ENCODE data around the gene ING4.

ING4 gene

GRCh38 chr12:6688543-6688998, 25.7 kb upstream of the ING4 start:
- ChIA-PET POLR2A (interaction anchor here (0.8 to 1.9 kb wide), 10 partner anchors 10 to 195 kb away, joined by 3 to 33 read pairs (median 3); partner anchors contain the start of genes COPS7A, MLF2, MRPL51 and USP5), CTCF (interaction anchor here (0.9 to 7.3 kb wide), 12 partner anchors 14 to 126 kb away, joined by 3 to 59 read pairs (median 5); partner anchors contain the start of gene COPS7A)
- Histone ChIP-seq H3K27me3 (replicated peaks in 2 of 5; ENCODE audit: control insufficient read depth in 4 of 5, insufficient read depth in 5 of 5, low read length in 4 of 5) (no peaks in the 10 kb centered on the region), H3K36me3 (ENCODE audit: control insufficient read depth in 4 of 4, insufficient read depth in 4 of 4, low read length in 3 of 4) (peaks cover 0 to 17% (median 3%) of the 10 kb centered on the region in 4 experiments), H3K4me3 (ENCODE audit: control insufficient read depth in 1 of 7, extremely low read depth in 1 of 7, insufficient read depth in 4 of 7, low read depth in 2 of 7, low read length in 6 of 7) (peak overlapping the region; percentile 58 to 96 (median 87)), H3K27ac (ENCODE audit: insufficient read depth in 1 of 2, low read depth in 1 of 2, low read length in 2 of 2, poor library complexity in 1 of 2, severe bottlenecking in 2 of 2) (peak overlapping the region; percentile 85 to 95), H3K4me1 (ENCODE audit: control extremely low read depth in 1 of 4, control insufficient read depth in 4 of 4, insufficient read depth in 4 of 4, low read length in 3 of 4) (peaks cover 12 to 44% (median 38%) of the 10 kb centered on the region in 4 experiments), H3K9me3 (ENCODE audit: control extremely low read depth in 1 of 5, control insufficient read depth in 4 of 5, insufficient read depth in 2 of 5, low read depth in 1 of 5, low read length in 4 of 5) (no peaks in the 10 kb centered on the region)
- peak; percentile 69 to 92 (median 90) for DNase-seq
- WGBS (ENCODE audit: insufficient coverage), result 0% methylated on average over 6 of the region's 13 CpGs

- POLR2A ChIA-PET, result no interaction called here
- peaks cover 0 to 33% (median 11%) of the 10 kb centered on the region in 4 experiments for H3K36me3 ChIP-seq (ENCODE audit: control insufficient read depth in 4 of 4, insufficient read depth in 4 of 4, low read length in 3 of 4)
- WGBS (ENCODE audit: insufficient coverage), result 60% methylated on average over 1 of the region's 3 CpGs
- peak overlapping the region in 1 of 2 experiments; percentile 58 for H3K27ac ChIP-seq (ENCODE audit: insufficient read depth in 1 of 2, low read depth in 1 of 2, low read length in 2 of 2, poor library complexity in 1 of 2, severe bottlenecking in 2 of 2)
- H3K27me3 ChIP-seq (replicated peaks in 2 of 5; ENCODE audit: control insufficient read depth in 4 of 5, insufficient read depth in 5 of 5, low read length in 4 of 5), result no peaks in the 10 kb centered on the region
- peak in 1 of 3 donors; percentile 41 for DNase-seq
- peaks cover 12 to 44% (median 35%) of the 10 kb centered on the region in 4 experiments for H3K4me1 ChIP-seq (ENCODE audit: control extremely low read depth in 1 of 4, control insufficient read depth in 4 of 4, insufficient read depth in 4 of 4, low read length in 3 of 4)
- CTCF ChIA-PET, result interaction anchor here (0.6 to 7.3 kb wide), 9 partner anchors 20 to 138 kb away, joined by 3 to 59 read pairs (median 3); partner anchors contain the start of gene COPS7A
- H3K9me3 ChIP-seq (ENCODE audit: control extremely low read depth in 1 of 5, control insufficient read depth in 4 of 5, insufficient read depth in 2 of 5, low read depth in 1 of 5, low read length in 4 of 5), result no peaks in the 10 kb centered on the region
- H3K4me3 ChIP-seq (ENCODE audit: control insufficient read depth in 1 of 7, extremely low read depth in 1 of 7, insufficient read depth in 4 of 7, low read depth in 2 of 7, low read length in 6 of 7), result no peak overlapping the region
Observed at GRCh38 chr12:6685814-6686213, 22.9 kb upstream of the ING4 start.

DNA sequence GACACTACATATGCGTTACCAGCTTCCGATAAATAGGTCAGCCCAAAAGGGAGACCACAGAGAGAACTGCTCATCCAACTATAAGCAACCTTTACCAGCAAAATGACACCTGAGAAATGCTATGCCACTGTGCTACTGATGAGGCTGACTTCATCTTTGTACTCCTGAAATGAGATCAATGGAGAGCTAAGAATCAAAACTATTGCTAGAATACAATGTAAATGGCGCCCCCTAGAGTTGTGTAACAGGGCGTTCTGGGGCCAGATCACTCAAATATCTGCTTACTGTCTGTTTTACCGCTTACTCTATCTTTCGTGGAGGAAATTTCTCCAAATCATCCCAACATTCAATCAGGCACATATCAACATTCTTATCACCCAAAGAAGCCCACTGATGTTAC, 21.7 kb upstream of the ING4 start:
- Histone ChIP-seq H3K9me3 (ENCODE audit: control extremely low read depth in 1 of 5, control insufficient read depth in 4 of 5, insufficient read depth in 2 of 5, low read depth in 1 of 5, low read length in 4 of 5) (no peaks in the 10 kb centered on the region), H3K36me3 (ENCODE audit: control insufficient read depth in 4 of 4, insufficient read depth in 4 of 4, low read length in 3 of 4) (peaks cover 1 to 41% (median 17%) of the 10 kb centered on the region in 4 experiments), H3K4me3 (ENCODE audit: control insufficient read depth in 1 of 7, extremely low read depth in 1 of 7, insufficient read depth in 4 of 7, low read depth in 2 of 7, low read length in 6 of 7) (no peak overlapping the region), H3K27ac (ENCODE audit: insufficient read depth in 1 of 2, low read depth in 1 of 2, low read length in 2 of 2, poor library complexity in 1 of 2, severe bottlenecking in 2 of 2) (no peak overlapping the region), H3K27me3 (replicated peaks in 2 of 5; ENCODE audit: control insufficient read depth in 4 of 5, insufficient read depth in 5 of 5, low read length in 4 of 5) (no peaks in the 10 kb centered on the region), H3K4me1 (ENCODE audit: control extremely low read depth in 1 of 4, control insufficient read depth in 4 of 4, insufficient read depth in 4 of 4, low read length in 3 of 4) (peaks cover 10 to 33% (median 28%) of the 10 kb centered on the region in 4 experiments)
- ChIA-PET POLR2A (no interaction called here), CTCF (interaction anchor here (0.9 to 7.3 kb wide), 15 partner anchors 10 to 133 kb away, joined by 3 to 59 read pairs (median 5); partner anchors contain the start of genes ACRBP, CHD4 and COPS7A)
- DNase-seq, result peak; percentile 66 to 80 (median 80)
- WGBS (ENCODE audit: insufficient coverage), result 33% methylated on average over 1 of the region's 6 CpGs

DNA sequence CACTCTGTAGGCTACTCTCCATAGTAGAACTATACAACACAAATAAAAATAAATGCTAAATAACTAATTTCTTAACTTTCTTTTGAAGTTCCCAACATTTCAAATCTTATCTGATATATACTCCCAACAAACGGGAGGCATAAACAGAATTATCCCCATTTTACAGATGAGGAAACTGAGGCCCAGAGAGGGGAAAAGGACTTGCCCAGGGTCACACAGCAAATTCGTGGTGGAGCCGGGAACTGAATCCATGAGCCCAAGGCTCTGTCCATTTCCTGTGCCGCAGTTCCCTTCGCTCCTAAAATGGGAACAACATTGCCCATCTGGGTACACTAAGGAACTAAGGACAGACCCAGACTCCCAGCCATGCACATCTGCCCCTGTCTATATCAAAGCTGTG, 14.0 kb upstream of the ING4 start:
- no peaks in the 10 kb centered on the region for H3K27me3 ChIP-seq (replicated peaks in 2 of 5; ENCODE audit: control insufficient read depth in 4 of 5, insufficient read depth in 5 of 5, low read length in 4 of 5)
- DNase-seq, result no peak
- no peak overlapping the region for H3K4me3 ChIP-seq (ENCODE audit: control insufficient read depth in 1 of 7, extremely low read depth in 1 of 7, insufficient read depth in 4 of 7, low read depth in 2 of 7, low read length in 6 of 7)
- no peaks in the 10 kb centered on the region for H3K9me3 ChIP-seq (ENCODE audit: control extremely low read depth in 1 of 5, control insufficient read depth in 4 of 5, insufficient read depth in 2 of 5, low read depth in 1 of 5, low read length in 4 of 5)
- H3K4me1 ChIP-seq (ENCODE audit: control extremely low read depth in 1 of 4, control insufficient read depth in 4 of 4, insufficient read depth in 4 of 4, low read length in 3 of 4), result no peaks in the 10 kb centered on the region
- no peak overlapping the region for H3K27ac ChIP-seq (ENCODE audit: insufficient read depth in 1 of 2, low read depth in 1 of 2, low read length in 2 of 2, poor library complexity in 1 of 2, severe bottlenecking in 2 of 2)
- H3K36me3 ChIP-seq (ENCODE audit: control insufficient read depth in 4 of 4, insufficient read depth in 4 of 4, low read length in 3 of 4), result peaks cover 26 to 86% (median 74%) of the 10 kb centered on the region in 4 experiments
- 100% methylated on average over 5 of the region's 5 CpGs for WGBS (ENCODE audit: insufficient coverage)
- ChIA-PET CTCF (interaction anchor here (1.3 to 1.9 kb wide), 2 partner anchors 10 to 13 kb away, joined by 5 read pairs; no protein-coding TSS in a partner anchor), POLR2A (no interaction called here)

DNA sequence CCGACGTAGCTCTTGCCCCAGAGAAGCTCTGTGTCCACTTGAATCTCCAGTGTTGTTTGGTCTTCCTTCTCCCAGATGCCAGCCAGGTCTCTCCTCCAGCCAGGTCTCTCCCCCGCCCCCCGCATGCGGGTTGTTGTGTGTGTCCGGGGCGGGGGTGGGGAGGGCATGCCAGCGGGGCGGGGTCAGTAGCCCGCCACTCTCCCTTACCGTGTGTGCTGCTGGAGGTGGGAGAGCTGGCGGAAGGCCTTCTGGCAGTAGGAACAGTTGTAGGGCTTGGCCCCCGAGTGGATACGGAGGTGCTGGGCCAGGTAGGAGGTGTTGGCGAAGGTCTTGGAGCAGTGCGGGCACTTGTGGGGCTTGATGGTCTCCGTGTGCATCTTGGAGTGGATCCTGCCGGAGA, 9.2 kb upstream of the ING4 start:
- Histone ChIP-seq H3K27ac (ENCODE audit: insufficient read depth in 1 of 2, low read depth in 1 of 2, low read length in 2 of 2, poor library complexity in 1 of 2, severe bottlenecking in 2 of 2) (no peak overlapping the region), H3K9me3 (ENCODE audit: control extremely low read depth in 1 of 5, control insufficient read depth in 4 of 5, insufficient read depth in 2 of 5, low read depth in 1 of 5, low read length in 4 of 5) (no peaks in the 10 kb centered on the region), H3K4me3 (ENCODE audit: control insufficient read depth in 1 of 7, extremely low read depth in 1 of 7, insufficient read depth in 4 of 7, low read depth in 2 of 7, low read length in 6 of 7) (no peak overlapping the region), H3K27me3 (replicated peaks in 2 of 5; ENCODE audit: control insufficient read depth in 4 of 5, insufficient read depth in 5 of 5, low read length in 4 of 5) (no peaks in the 10 kb centered on the region), H3K36me3 (ENCODE audit: control insufficient read depth in 4 of 4, insufficient read depth in 4 of 4, low read length in 3 of 4) (peaks cover 36 to 95% (median 78%) of the 10 kb centered on the region in 4 experiments), H3K4me1 (ENCODE audit: control extremely low read depth in 1 of 4, control insufficient read depth in 4 of 4, insufficient read depth in 4 of 4, low read length in 3 of 4) (no peaks in the 10 kb centered on the region)
- CTCF ChIA-PET, result interaction anchor here (1.9 kb wide), 1 partner anchor 17 kb away, joined by 5 read pairs; the partner anchor contains the start of gene ZNF384
- 100% methylated on average over 2 of the region's 18 CpGs for WGBS (ENCODE audit: insufficient coverage)
- POLR2A ChIA-PET, result no interaction called here
- no peak for DNase-seq

- Histone ChIP-seq H3K27ac (ENCODE audit: insufficient read depth in 1 of 2, low read depth in 1 of 2, low read length in 2 of 2, poor library complexity in 1 of 2, severe bottlenecking in 2 of 2) (no peak overlapping the region), H3K36me3 (ENCODE audit: control insufficient read depth in 4 of 4, insufficient read depth in 4 of 4, low read length in 3 of 4) (peaks cover 20 to 66% (median 56%) of the 10 kb centered on the region in 4 experiments), H3K4me1 (ENCODE audit: control extremely low read depth in 1 of 4, control insufficient read depth in 4 of 4, insufficient read depth in 4 of 4, low read length in 3 of 4) (peaks cover 0 to 6% (median 5%) of the 10 kb centered on the region in 4 experiments), H3K27me3 (replicated peaks in 2 of 5; ENCODE audit: control insufficient read depth in 4 of 5, insufficient read depth in 5 of 5, low read length in 4 of 5) (no peaks in the 10 kb centered on the region), H3K9me3 (ENCODE audit: control extremely low read depth in 1 of 5, control insufficient read depth in 4 of 5, insufficient read depth in 2 of 5, low read depth in 1 of 5, low read length in 4 of 5) (no peaks in the 10 kb centered on the region), H3K4me3 (ENCODE audit: control insufficient read depth in 1 of 7, extremely low read depth in 1 of 7, insufficient read depth in 4 of 7, low read depth in 2 of 7, low read length in 6 of 7) (no peak overlapping the region)
- no peak for DNase-seq
- 96% methylated on average over 8 of the region's 8 CpGs for WGBS (ENCODE audit: insufficient coverage)
- CTCF ChIA-PET, result interaction anchor here (1.0 to 5.9 kb wide), 6 partner anchors 11 to 48 kb away, joined by 3 to 39 read pairs (median 4); no protein-coding TSS in a partner anchor
- POLR2A ChIA-PET, result no interaction called here
Observed at GRCh38 chr12:6667559-6668210, 4.8 kb upstream of the ING4 start.

DNA sequence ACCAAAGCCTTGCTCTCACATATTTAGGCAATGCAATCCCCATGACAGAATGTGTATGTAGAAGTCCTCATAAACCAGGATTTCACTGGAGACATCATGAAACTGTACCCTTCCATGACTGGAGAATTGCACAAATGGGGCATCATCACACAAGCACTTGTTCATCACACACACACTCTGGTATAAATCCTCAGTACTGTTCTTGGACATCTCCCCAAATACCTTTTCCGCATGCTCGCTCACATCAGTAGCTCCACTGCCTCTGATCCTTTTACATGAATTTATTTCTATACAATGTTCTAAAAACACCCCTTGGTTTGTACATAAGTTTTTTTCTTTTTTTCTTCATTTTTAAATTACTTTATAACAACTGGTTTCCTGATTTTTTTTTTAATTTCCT, 3.3 kb upstream of the ING4 start:
- 100% methylated on average over 2 of the region's 2 CpGs for WGBS (ENCODE audit: insufficient coverage)
- peaks cover 13 to 51% (median 41%) of the 10 kb centered on the region in 4 experiments for H3K36me3 ChIP-seq (ENCODE audit: control insufficient read depth in 4 of 4, insufficient read depth in 4 of 4, low read length in 3 of 4)
- no peak overlapping the region for H3K4me3 ChIP-seq (ENCODE audit: control insufficient read depth in 1 of 7, extremely low read depth in 1 of 7, insufficient read depth in 4 of 7, low read depth in 2 of 7, low read length in 6 of 7)
- no peaks in the 10 kb centered on the region for H3K9me3 ChIP-seq (ENCODE audit: control extremely low read depth in 1 of 5, control insufficient read depth in 4 of 5, insufficient read depth in 2 of 5, low read depth in 1 of 5, low read length in 4 of 5)
- POLR2A ChIA-PET, result no interaction called here
- H3K27ac ChIP-seq (ENCODE audit: insufficient read depth in 1 of 2, low read depth in 1 of 2, low read length in 2 of 2, poor library complexity in 1 of 2, severe bottlenecking in 2 of 2), result no peak overlapping the region
- H3K27me3 ChIP-seq (replicated peaks in 2 of 5; ENCODE audit: control insufficient read depth in 4 of 5, insufficient read depth in 5 of 5, low read length in 4 of 5), result no peaks in the 10 kb centered on the region
- no peak for DNase-seq
- CTCF ChIA-PET, result interaction anchor here (1.1 to 5.9 kb wide), 4 partner anchors 17 to 155 kb away, joined by 3 to 39 read pairs (median 12); partner anchors contain the start of gene GPR162
- H3K4me1 ChIP-seq (ENCODE audit: control extremely low read depth in 1 of 4, control insufficient read depth in 4 of 4, insufficient read depth in 4 of 4, low read length in 3 of 4), result peaks cover 8 to 16% (median 13%) of the 10 kb centered on the region in 4 experiments

All from common myeloid progenitor, CD34-positive (primary cell).